HG03045 (cell line): ENCODE data around the gene DHX58.

Source experiments
- ATAC-seq: cut with Tn5 transposase; IDR thresholded peaks from one replicate; pipeline ENCODE4 v1.9.1; 2021; ENCODE audit warnings: mild to moderate bottlenecking, moderate library complexity; ENCODE audit not compliant: unreplicated experiment

The DHX58 gene

GRCh38 chr17:42111265-42111636 is 1.3 kb downstream of the DHX58 start:
- no peak for ATAC-seq

GRCh38 chr17:42110301-42111264 is 1.9 kb downstream of the DHX58 start:
- no peak for ATAC-seq

- no peak for ATAC-seq
These were observed 3.4 kb downstream of the DHX58 start for GRCh38 chr17:42109086-42109485.

GRCh38 chr17:42107597-42108576 is 4.6 kb downstream of the DHX58 start:
- ATAC-seq = peak; percentile 63

- ATAC-seq = no peak
These were observed 5.4 kb downstream of the DHX58 start for GRCh38 chr17:42107124-42107523.

- ATAC-seq = no peak
These were observed 6.5 kb downstream of the DHX58 start for GRCh38 chr17:42106009-42106408.

- ATAC-seq = no peak
These were observed 8.2 kb downstream of the DHX58 start for GRCh38 chr17:42104264-42104663.

GRCh38 chr17:42103221-42103954 is 9.1 kb downstream of the DHX58 start:
- ATAC-seq = no peak

GRCh38 chr17:42101513-42102292 is 10.8 kb downstream of the DHX58 start:
- ATAC-seq = no peak

GRCh38 chr17:42098730-42099399 is 13.6 kb downstream of the DHX58 start:
- no peak for ATAC-seq

- no peak for ATAC-seq
These were observed 14.6 kb downstream of the DHX58 start, which contains the start of gene ZNF385C for GRCh38 chr17:42097691-42098631. Gene ZNF385C, minus strand, starts transcription at chr17:42098473. Its CDS starts 35,417 bp downstream, at chr17:42063056.

GRCh38 chr17:42096360-42097111 is 16.0 kb downstream of the DHX58 start:
- no peak for ATAC-seq

GRCh38 chr17:42094375-42095069 is 18.0 kb downstream of the DHX58 start:
- ATAC-seq = no peak

GRCh38 chr17:42092939-42093338 is 19.6 kb downstream of the DHX58 start:
- ATAC-seq = no peak

GRCh38 chr17:42090964-42091790 is 21.3 kb downstream of the DHX58 start:
- no peak for ATAC-seq

- no peak for ATAC-seq
These were observed 23.8 kb downstream of the DHX58 start for GRCh38 chr17:42088736-42089135.
